GF-D8 (cell line): ENCODE results near the gene CASZ1.

Experiments used
- DNase-seq: peaks from one replicate; lab custom pipeline; 2025; lab: John Stamatoyannopoulos, UW

CASZ1 gene

DNA sequence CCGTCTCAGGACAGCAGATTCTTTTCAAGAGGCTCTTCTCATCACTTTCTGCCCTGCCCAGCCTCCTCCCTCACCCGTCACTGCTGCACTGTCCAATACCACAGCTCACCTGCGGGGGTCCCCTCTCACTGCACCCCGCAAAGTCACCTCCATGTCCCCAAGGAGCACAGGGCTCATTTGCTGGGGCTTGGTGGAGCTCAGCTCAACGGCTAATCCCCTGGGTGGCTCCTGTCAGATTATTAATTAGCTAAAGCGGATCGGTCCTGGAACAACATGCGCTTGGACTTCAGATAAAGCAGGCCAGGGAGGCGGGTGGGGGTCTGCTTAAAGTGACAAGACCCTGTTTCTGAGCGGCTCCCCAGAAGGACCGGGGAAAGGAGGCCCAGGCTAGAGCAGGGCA is 43.1 kb downstream of the CASZ1 start:
- DNase-seq, result no peak

DNA sequence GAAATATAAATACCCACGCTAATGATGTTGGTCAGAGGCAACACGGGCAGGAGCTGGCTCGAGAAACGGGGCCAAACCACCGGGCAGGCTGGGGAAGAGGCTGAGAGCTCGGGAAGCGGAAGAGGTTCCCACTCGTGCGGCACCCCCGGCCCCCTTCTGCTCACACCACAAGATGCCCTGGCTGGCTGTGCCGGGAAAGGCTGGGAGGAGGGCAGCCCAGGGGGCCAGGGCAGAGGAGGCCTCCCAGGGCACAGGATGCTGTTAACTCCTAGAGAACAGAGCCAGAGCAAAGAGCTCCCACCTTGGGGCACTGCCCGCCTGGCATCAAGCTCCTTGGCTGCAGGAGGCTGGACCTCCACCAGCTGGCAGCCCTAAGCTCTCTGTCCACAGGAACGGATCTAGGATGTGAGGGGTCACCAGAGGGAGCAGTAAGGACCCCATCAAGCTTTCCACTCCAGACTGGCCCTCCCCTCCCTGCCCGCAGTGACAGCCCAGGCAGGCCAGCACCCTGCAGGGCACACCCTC is 44.8 kb downstream of the CASZ1 start:
- no peak for DNase-seq

DNA sequence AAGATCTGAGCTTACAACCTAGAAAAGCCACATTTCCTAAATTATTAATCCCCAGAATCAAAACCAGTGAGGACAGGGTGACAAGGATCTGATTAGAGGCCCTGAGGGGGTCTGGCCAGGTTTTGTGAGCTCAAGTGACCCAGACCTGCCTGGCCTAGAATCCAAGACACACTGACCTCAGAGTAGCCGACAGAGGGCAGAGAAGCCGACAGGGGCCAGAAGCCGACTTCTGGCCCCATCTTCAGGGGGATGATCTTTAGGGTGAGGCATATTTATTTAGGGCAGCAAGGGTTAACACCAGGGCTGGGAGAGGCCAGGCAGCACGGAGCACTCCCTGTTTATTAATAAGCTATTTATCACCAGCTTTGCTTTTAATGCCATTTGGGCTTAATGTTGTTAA is 45.3 kb downstream of the CASZ1 start:
- DNase-seq, result no peak

DNA sequence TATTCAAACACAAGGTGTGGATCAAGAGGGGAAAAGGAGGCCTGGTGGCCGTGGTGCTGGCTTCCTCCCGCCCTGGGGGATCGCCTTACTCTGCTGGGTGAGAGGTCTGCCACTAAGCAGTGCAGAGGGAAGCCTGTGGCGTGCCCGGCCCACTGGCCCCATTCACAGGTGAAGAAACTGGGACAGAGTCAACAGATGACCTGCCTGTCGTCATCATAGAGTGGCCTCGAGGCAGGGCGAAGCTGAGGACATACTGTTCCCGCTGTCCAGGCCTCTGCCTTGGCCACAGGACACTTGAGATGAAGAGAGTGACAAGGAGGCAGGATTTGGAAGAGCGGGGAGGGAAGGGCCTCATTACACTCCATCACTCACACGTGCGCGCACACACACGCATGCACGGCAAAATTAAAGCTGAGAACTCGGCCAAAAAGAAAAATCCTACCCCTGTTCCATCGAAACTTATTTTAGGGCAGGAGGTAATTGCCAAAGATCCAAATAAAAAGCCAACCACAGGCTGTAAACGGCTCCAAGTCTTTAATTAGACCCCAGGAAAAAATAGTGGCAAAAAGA is 50.5 kb downstream of the CASZ1 start:
- no peak for DNase-seq

DNA sequence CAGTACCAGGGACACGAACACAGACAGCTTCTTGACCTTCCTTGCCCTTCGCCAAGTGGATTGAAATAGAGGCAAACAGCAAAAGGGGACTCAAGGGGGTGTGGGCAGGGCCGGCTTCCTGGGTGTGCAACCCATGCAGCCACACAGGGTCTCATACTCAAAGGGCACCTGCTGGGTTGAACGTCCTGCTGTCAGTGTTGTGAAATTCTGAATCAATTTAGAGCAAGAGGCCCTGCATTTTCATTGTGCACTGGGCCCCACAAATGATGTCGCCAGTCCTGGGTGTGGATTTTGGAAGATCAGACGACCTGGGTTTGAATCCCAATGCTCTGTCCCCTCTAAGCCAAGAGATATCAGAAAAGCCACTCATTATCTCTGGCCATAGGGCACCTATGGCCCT is 51.1 kb downstream of the CASZ1 start:
- DNase-seq, result no peak

DNA sequence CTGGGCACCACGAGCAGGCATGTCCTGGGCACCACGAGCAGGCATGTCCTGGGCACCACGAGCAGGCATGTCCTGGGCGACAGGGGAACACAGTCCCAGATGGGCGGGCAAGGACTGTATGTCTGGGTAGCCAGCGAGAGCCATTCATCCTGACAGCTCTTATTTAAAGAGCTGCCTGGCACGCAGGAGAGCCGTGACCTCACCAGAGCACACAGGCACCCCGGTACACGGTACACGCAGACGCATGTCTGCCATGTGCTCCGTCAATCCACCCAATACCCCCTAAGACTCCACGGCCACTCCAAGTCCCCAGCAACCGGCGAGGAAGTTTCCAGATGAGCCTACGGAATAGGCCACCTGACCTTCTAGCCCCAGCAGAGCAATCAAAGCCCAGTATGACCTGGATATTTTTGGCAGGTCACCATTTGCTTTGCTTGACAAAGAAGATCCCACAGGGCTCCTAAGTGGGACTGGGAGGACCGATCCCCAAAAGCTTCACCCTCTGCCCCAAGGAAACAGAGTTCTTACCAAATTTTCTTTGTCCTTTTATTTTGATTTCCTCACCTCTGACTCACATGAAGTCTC is 51.7 kb downstream of the CASZ1 start:
- DNase-seq, result no peak

DNA sequence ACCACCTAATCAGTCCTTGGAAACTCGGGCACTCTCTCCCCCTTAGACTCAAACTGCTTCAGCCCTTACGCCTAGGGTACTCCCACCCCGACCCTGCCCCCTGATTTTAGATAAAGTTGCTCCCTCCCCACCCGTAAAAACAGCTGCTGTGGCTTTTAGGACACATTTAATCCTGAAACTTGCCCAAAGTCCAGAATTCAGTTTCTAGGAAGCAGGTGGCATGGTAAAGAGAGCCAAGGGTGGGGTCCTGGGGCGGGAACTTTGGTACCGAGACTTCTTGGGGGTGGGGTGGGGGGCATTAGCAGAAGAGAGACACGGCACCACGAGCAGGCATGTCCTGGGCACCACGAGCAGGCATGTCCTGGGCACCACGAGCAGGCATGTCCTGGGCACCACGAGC is 52.4 kb downstream of the CASZ1 start:
- no peak for DNase-seq

DNA sequence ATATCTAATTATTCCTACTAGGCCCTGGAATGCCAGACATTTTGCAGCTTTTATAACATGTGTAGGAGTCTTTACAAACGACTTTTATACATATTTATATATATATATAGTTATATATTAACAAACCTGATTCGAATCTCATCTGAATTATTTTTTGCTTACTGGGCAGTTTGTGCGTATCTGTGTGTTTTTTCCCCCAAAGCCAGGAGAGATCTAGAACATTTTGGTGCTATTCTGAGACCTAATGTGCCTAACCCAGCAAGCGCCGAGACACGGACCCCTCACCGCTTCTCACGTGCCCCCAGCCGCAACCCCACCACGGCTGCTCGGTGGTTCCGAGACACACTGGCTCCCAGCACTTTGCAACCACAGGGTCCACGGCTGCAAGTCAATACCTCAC is 54.8 kb downstream of the CASZ1 start:
- no peak for DNase-seq

DNA sequence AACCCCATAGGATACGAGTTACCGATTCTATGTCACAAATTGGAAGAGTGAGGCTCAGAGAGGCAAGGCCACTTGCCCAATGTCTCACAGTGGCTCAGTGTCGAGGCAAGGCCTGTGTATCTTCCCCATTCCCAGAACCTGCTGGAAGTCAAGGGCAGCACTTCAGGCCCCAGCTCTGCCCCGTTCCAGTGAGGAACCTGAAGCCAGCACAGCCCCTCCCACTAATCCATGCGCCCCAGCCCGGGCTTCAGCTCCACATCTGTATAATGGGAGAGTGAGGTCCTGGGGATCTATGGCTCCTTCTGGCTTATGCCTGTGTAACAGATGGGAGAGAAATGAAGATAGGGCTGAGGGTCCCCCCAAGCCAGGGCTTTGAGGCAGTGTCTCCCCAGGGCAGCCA is 56.3 kb downstream of the CASZ1 start:
- no peak for DNase-seq

DNA sequence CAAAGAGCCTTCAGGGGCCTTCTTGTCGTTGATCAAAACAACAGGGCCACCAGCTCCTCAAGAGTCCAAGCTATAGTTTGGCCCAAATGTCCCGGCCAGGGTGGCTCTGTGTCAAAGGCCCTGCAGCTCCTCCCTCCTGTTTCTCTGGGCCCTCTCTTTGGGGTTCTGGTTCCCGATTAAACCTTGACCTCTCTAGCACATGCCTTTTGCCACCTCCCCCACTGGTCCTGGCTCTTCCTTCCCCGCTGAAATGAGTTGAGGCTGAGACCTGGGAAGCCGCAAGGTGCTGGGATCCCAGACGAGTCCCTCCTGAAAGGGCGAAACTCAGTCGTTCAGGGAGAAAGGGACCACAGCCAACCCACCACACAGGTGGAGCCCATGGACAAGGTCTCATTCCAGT is 56.9 kb downstream of the CASZ1 start:
- no peak for DNase-seq

DNA sequence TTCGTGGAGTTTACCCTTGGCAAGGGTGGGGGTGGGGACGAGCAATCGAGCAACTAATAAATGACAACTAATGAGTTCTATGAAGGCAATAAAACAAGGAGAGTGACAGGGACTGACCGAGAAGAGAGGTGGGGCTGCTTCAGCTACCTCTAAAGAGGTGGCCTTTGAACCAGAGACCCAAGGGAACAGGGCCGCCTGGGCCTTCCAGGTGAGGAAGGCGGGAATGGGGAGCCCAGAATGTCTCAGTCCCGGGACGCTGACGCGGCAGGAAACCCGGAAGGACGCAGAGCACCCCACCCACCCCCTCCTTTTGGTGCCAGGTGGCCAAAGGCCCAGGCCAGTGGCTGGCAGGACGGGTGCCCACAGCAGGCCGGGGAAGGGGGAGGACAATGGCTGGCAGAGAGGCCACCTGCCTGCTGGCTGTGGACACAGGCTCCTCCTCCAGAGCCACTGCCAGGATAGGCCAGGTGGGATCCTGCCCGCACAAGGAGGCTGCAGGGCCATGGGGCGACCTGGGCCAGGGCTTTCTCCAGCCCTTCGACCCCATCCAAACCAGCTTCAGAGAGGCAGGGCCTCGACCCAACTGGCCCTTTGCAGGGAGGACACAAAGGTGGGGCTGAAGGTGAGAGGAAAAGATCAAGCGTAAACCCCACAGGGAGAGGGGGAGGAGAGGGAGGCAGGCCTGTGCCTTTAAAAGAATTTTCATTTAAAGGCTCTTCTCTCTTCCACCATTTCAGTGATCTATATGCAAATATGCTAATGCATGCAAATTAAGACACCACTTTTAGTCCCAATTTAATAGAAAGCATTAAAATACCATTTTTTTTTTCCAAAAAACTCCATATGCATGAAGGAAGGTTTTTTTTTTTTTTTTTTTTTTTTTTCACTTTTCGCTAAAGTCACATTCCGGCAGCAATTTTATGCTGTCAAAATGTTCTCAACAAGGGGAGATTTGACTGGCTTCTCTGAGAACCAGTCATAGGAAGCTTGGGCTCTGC is 58.1 kb downstream of the CASZ1 start:
- DNase-seq, result no peak

DNA sequence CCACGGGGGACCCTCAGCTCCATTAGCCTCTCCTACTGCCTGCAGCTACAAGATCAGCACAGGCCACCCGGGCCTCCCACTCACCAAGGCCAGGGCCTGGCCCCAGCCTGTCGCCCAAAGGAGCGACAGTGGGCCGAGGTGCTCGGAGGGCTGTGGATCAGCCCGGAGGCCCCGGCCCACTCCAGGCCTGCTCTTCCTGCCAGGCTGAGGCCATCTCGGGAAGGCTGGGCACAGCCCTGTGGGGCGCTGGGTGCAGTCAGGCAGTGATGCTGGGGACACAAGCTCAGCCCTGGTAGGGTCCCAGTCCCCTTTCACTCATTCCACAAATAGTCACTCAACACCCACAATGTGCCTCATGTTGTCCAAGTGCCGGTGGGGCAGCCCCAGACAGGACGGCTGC is 58.8 kb downstream of the CASZ1 start:
- no peak for DNase-seq

DNA sequence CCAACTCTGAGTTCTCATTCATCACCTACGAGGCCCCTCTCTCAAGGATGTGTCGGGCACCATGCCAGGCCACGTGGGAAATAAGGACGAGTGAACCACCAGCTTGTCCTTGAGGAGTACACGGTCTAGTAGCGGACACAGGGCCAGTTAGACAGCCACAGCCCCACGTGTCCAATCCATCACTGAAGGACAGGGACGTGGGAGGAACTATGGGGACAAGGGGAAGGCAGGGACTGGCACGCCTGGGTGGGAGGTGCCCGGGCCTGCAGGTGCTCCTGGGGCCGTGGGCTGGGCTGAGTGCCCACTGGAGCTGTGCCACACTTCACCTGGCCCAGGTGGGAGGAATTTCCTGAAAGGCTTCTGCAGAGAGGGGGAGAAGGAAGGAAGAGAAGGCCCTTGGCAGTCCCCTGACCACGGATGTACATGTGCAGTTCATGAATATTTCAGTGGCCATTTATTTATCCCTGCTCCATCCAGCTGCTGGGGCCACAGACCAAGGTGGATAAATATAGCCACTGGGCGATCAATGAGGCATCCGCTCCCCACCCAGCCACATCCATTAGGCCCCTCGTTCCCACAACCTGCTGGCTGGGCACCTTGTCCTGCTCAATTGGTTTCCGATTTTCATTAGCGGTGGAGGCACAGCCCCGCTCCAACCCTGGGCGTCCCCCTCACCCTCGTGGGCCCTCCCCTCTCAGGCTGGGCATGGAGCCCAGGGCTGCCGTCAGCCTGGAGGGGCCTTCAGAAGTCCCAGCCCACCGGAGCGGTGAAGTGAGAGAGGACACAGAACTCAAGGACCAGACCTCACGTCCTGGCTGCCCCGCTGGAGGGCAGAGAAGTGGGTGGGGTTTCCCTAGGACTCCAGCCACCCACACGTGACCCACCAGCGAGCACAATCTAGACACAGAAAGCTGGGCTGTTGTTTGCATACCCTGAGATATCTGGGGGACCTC is 59.5 kb downstream of the CASZ1 start:
- DNase-seq, result no peak

DNA sequence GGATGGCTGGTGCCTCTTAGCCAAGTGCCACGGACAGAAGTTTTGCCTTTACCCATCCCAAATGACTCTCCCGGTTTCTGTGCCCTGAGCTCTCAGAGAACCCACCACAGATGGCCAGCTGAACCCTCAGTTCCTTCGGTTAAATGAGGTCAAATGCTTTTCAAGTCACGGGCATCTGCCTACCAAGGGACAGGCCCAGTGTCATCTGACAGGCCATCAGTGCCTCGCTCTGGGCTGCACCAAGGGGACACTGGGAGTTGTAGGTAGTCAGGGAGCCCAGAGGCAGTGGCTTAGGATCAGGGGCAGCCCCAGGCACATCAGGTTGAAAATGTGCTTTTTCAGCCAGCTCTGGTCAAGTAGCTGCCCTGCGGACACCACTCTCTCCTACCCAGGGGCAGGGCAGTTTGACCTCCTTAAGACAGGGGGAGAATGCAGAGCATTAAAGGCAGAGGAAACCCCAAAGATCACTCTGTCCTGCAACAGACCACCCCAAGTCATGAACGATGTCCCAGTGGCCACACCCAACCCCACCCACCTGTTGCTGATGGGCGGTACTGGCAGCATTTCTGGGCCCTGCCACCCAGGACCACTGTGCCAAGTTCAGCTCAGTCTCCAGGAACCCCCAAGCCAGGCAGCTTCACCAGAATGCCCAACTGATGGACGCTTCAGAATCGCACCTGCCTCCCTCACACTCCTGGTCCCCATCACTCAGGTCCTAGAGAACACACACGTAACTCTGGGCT is 60.7 kb downstream of the CASZ1 start:
- DNase-seq, result no peak

DNA sequence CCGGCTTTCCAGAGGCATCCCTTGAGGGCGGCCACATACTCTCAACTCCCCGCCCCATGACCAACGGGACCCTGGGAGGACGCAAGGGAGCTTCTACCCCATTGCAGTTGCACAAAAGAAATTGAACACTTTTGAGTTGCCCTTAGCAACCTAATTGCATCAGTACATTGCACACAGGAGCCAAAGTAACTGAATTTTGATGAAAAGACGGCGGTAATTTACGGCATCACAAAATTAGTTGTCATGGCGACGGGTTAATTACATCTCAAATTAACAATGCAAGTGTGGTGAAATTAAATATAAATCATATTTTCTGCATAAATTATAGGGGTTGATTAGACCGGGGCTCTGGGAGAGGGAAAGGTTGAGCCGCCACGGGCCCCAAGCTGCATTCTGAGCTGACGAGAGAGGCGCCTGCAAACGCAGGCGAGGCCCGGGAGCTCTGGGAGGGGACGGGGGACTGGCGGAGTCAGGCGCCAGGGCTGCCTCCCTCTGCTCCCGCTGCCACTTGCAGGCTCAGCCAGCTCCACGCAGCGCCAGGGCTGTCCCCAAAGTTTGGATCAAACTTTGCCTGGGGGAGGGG is 61.4 kb downstream of the CASZ1 start:
- no peak for DNase-seq

DNA sequence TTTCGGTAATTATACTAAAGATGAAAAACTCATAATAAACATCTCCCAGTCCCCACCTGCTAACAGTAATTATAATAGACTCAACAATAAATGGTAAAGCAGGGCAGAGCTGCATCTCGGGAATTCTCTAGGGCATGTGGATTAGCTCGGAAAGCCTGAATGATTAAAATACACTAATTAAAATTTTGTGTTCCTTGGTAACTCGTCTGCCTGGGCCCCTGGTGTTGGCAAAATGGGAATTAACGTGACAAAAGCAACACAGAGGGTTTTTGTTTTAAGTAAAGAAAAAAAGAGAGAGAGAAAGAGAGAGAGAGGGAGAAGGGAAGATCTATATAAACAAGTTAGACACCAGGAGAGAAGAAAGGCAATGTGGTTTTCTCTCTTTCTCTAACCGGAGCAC is 62.1 kb downstream of the CASZ1 start:
- DNase-seq, result no peak

DNA sequence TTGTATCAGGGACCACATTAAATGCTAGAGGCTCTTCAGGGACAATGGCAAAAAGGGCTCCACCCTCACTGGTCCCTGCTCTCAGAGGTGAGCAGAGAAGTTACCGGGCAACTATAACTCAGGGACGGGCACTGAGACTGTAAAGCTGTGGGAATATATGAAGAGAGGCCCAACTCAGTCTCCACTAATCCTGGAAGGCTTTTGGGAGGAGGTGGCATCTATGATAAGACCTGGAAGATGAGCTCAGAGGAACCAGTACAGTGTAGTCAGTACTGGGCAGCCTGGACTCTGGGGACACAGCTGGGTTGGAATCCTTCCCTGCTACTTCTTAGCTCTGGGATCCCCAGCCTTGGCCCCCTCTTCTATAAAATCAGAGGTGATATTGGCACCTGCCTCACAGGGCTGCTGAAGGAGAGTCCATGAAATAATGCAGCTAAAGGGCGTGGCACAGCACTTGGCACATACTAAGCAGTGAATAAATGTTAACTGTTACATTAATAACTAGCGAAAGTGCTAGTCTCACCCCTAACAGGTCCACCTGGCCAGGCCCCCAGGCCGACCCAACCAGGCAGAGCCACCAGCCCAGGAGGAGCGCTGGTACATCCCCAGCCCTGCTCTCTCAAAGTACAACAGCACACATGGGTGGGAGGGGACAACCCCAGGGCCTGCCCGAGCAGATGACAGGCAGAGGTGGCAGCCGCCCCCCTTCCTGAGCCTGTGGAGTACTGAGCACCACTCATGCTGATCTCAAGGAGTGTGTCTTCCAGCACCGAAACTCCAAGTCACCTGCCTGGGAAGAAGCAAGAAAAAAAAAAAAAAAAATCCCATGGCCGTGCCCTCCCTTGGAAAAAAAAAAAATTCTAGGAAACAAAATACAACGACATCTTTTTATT is 62.7 kb downstream of the CASZ1 start:
- DNase-seq, result no peak

DNA sequence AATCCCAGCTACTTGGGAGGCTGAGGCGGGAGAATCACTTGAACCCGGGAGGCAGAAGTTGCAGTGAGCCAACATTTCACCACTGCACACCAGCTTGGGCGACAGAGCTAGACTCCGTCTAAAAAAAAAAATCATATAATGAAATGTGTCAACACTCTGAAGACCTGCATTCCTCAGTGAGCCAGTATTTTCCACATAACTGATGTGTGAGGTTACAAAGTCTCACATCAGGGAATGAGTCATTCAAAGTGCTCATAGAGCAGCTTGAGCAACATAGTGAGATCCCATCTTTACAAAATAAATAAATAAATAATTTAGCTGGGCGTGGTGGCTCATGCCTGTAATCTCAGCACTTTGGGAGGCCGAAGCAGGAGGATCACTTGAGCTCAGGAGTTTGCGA is 65.5 kb downstream of the CASZ1 start:
- no peak for DNase-seq

DNA sequence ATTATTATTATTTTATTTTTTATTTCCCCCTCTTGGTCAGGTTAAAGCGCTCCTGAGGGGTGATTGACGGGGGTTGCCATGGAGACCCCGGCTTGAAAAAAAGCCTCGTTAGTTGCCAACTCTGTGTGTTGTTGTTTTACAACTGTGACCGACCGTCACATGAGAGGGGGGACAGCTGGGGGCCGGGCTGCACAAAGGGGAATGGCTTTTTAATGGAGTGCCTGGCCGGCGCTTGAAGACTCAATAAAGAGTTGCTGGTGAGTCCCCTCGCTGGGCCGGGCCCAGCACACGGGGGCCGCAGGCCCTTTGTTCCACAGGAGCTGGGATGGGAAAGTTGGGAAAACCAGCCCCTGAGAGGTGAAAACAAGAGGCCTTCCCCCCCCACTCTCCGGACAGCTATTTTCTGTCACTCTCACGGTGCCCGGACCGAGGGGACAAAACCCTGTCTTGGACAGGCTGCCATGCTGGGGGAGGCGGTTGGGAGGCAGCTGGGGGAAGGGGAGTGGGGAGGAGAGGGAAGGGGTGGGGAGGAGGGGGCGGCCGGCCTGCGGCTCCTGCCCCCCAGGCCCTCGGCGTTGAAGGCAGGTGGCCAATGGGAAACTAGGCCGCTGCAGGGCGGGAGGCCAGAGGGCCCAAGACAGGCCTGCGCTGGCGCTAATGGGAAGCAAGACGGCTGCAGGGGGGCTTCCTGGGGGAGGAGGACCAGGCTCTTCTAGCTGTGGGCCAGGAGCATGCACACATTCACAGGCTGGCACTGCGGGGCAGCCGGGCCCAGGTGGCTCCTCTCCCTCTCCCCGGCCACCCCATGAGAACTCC is 67.6 kb downstream of the CASZ1 start:
- no peak for DNase-seq
